Osteocyte (in vitro differentiated cells): ENCODE data around the gene TRIML2. TPM values are rescaled to one million over a fixed set of nuclear protein-coding genes. Genes with fewer than 3 reads are reported as not detected.

ENCODE experiments used
- DNase-seq: peaks from one replicate; pipeline ENCODE4 v3.0.0; 2021; ENCODE audit warnings: mixed read lengths; ENCODE audit not compliant: unreplicated experiment; ENCODE audit errors: extremely low spot score
- H3K27ac Mint-ChIP-seq: one replicate; pipeline ENCODE4 v1.8.0; 2021; ENCODE audit warnings: mild to moderate bottlenecking, mixed read lengths; ENCODE audit not compliant: unreplicated experiment
- H3K27me3 Mint-ChIP-seq: one replicate; pipeline ENCODE4 v1.8.0; 2021; ENCODE audit warnings: mixed read lengths; ENCODE audit not compliant: unreplicated experiment
- H3K36me3 Mint-ChIP-seq: one replicate; pipeline ENCODE4 v1.8.0; 2021; ENCODE audit warnings: mixed read lengths; ENCODE audit not compliant: unreplicated experiment
- H3K4me1 Mint-ChIP-seq: one replicate; pipeline ENCODE4 v1.8.0; 2021; ENCODE audit warnings: mixed read lengths; ENCODE audit not compliant: unreplicated experiment
- H3K4me3 Mint-ChIP-seq: one replicate; pipeline ENCODE4 v1.8.0; 2021; ENCODE audit warnings: mild to moderate bottlenecking, moderate library complexity, mixed read lengths; ENCODE audit not compliant: unreplicated experiment
- H3K9me3 Mint-ChIP-seq: one replicate; pipeline ENCODE4 v1.8.0; 2021; ENCODE audit warnings: mixed read lengths; ENCODE audit not compliant: unreplicated experiment
- CTCF ChIP-seq: fragments of 200-600 bp; sonication (generic); IDR thresholded peaks from 2 replicates; pipeline ENCODE4 v1.5.0; 2021; ENCODE audit warnings: antibody characterized with exemption, mild to moderate bottlenecking, moderate library complexity
- total RNA-seq: library from RNA; stranded (reverse); gene quantifications from 2 replicates; pipeline ENCODE4 v1.2.1, GENCODE V29; 2021

Gene TRIML2
- total RNA-seq, 1 donor from 2014 or later = not detected

- no peak overlapping the region for H3K4me3 Mint-ChIP-seq
- H3K36me3 Mint-ChIP-seq = no peaks in the 10 kb centered on the region
- TF ChIP-seq CTCF = no peak
- H3K27me3 Mint-ChIP-seq = no peaks in the 10 kb centered on the region
- H3K9me3 Mint-ChIP-seq = no peaks in the 10 kb centered on the region
- no peak for DNase-seq
- peaks cover 4% of the 10 kb centered on the region for H3K4me1 Mint-ChIP-seq
- H3K27ac Mint-ChIP-seq = no peak overlapping the region
These were observed 28.8 kb upstream of the TRIML2 start for GRCh38 chr4:188138227-188138626.

- no peaks in the 10 kb centered on the region for H3K9me3 Mint-ChIP-seq
- H3K36me3 Mint-ChIP-seq = no peaks in the 10 kb centered on the region
- peaks cover 11% of the 10 kb centered on the region for H3K4me1 Mint-ChIP-seq
- no peak overlapping the region for H3K4me3 Mint-ChIP-seq
- no peak for TF ChIP-seq CTCF
- H3K27ac Mint-ChIP-seq = no peak overlapping the region
- peak; percentile 19 for DNase-seq
- H3K27me3 Mint-ChIP-seq = no peaks in the 10 kb centered on the region
These were observed 22.8 kb upstream of the TRIML2 start for GRCh38 chr4:188132232-188132631.

GRCh38 chr4:188130355-188130754 lies 21.0 kb upstream of the TRIML2 start:
- DNase-seq = peak; percentile 64
- Mint-ChIP-seq H3K4me3 (no peak overlapping the region), H3K4me1 (peaks cover 15% of the 10 kb centered on the region), H3K36me3 (no peaks in the 10 kb centered on the region), H3K27me3 (no peaks in the 10 kb centered on the region), H3K27ac (no peak overlapping the region), H3K9me3 (no peaks in the 10 kb centered on the region)
- no peak for TF ChIP-seq CTCF

GRCh38 chr4:188127214-188127874 lies 17.9 kb upstream of the TRIML2 start:
- Mint-ChIP-seq H3K9me3 (no peaks in the 10 kb centered on the region), H3K27ac (peak overlapping the region; percentile 74), H3K36me3 (no peaks in the 10 kb centered on the region), H3K27me3 (no peaks in the 10 kb centered on the region), H3K4me3 (no peak overlapping the region), H3K4me1 (peaks cover 15% of the 10 kb centered on the region)
- no peak for TF ChIP-seq CTCF
- DNase-seq = no peak

- Mint-ChIP-seq H3K9me3 (no peaks in the 10 kb centered on the region), H3K27ac (no peak overlapping the region), H3K27me3 (no peaks in the 10 kb centered on the region), H3K4me1 (no peaks in the 10 kb centered on the region), H3K36me3 (no peaks in the 10 kb centered on the region), H3K4me3 (no peak overlapping the region)
- TF ChIP-seq CTCF = no peak
- no peak for DNase-seq
These were observed 12.1 kb upstream of the TRIML2 start for GRCh38 chr4:188121530-188121929.
